ENCODE measurements around the gene SLC6A4. TPM values are rescaled to one million over a fixed set of nuclear protein-coding genes. Genes with fewer than 3 reads are reported as not detected.

SLC6A4 gene
- total and polyA plus RNA-seq, 7 experiments from 2014 or later: 0.05 to 0.10 (median 0.09) TPM; not detected in 4

DNA sequence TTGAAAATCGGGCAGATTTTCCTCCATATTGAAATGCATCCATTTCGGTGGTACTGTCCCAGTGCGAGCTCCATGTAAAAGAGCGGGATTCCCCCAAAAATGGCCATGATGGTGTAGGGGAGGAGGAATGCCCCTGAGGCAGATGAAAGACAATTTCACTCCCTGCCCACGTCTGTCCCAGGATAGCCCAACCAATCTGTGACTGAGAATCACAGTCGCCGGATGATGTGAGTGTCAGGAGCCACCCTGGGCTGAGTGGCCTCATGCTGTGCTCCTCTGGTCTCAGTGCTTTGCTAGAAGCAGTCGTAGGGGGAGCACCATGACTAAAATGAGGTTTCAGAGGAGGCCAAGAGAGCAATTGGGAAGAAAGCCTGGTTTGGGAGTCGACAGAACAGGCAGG lies 16.7 kb downstream of the SLC6A4 start:
- intact Hi-C loops (cut with micrococcal nuclease): no loop called here
- ChIA-PET CTCF (no interaction called here), POLR2A (no interaction called here)
- DNase-seq (no peak), ATAC-seq (no peak)
- H3K4me1 Mint-ChIP-seq: peaks cover 0 to 2% (median 0%) of the 10 kb centered on the region in 7 donors
- no peaks in the 10 kb centered on the region for H3K36me3 Mint-ChIP-seq
- no peak overlapping the region for H3K4me3 Mint-ChIP-seq
- no peaks in the 10 kb centered on the region for H3K36me3 ChIP-seq (ENCODE audit: control insufficient read depth in 2 of 3, insufficient read depth in 3 of 3, low read length in 3 of 3)
- no peaks in the 10 kb centered on the region for H3K4me1 ChIP-seq (ENCODE audit: control insufficient read depth in 2 of 2, insufficient read depth in 2 of 2, low read length in 2 of 2)
- H3K27ac ChIP-seq (ENCODE audit: low read depth, low read length): no peak overlapping the region
- H3K9me3 Mint-ChIP-seq: peaks cover 0 to 2% (median 0%) of the 10 kb centered on the region in 11 donors
- no peaks in the 10 kb centered on the region for H3K27me3 Mint-ChIP-seq
- H3K27ac Mint-ChIP-seq: no peak overlapping the region
- H3K9me3 ChIP-seq (ENCODE audit: control insufficient read depth in 2 of 3, low read length in 3 of 3): no peaks in the 10 kb centered on the region
- H3K27me3 ChIP-seq (ENCODE audit: control insufficient read depth in 2 of 2, insufficient read depth in 2 of 2, low read length in 2 of 2): no peaks in the 10 kb centered on the region
- H3K4me3 ChIP-seq (ENCODE audit: low read length): no peak overlapping the region

DNA sequence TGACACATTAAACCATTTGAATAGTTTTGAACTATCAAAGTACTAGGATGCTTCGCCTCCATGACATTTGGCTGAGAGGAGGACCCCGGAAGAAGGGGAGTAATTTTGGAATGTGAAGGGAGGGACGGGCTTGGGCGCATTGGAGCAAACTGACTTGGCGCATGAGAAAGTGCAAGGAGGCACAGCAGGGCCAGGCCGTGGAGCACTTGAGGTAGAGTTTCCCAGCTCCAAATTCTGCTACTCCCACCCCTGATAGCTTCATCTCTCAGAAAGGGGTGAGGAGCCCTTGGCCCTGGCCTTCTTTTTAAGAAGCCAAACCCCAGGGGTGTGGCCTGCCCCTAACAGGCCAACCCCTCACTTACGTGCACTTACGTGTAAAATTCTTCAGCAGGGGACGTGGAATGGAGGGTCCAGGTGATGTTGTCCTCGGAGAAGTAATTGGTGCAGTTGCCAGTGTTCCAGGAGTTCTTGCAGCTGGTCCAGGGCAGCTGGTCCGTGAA lies 17.7 kb downstream of the SLC6A4 start:
- H3K9me3 ChIP-seq (ENCODE audit: control insufficient read depth in 2 of 3, low read length in 3 of 3): no peaks in the 10 kb centered on the region
- intact Hi-C loops (cut with micrococcal nuclease): no loop called here
- no peaks in the 10 kb centered on the region for H3K27me3 ChIP-seq (ENCODE audit: control insufficient read depth in 2 of 2, insufficient read depth in 2 of 2, low read length in 2 of 2)
- DNase-seq: no peak
- H3K27me3 Mint-ChIP-seq: no peaks in the 10 kb centered on the region
- ChIA-PET POLR2A (interaction anchor here (0.5 kb wide), 1 partner anchor 113 kb away, joined by 7 read pairs; no protein-coding TSS in a partner anchor), CTCF (no interaction called here)
- H3K4me3 Mint-ChIP-seq: no peak overlapping the region
- H3K27ac ChIP-seq (ENCODE audit: low read depth, low read length): no peak overlapping the region
- no peak overlapping the region for H3K4me3 ChIP-seq (ENCODE audit: low read length)
- no peaks in the 10 kb centered on the region for H3K4me1 ChIP-seq (ENCODE audit: control insufficient read depth in 2 of 2, insufficient read depth in 2 of 2, low read length in 2 of 2)
- peaks cover 0 to 2% (median 0%) of the 10 kb centered on the region in 11 donors for H3K9me3 Mint-ChIP-seq
- no peaks in the 10 kb centered on the region for H3K36me3 Mint-ChIP-seq
- H3K36me3 ChIP-seq (ENCODE audit: control insufficient read depth in 2 of 3, insufficient read depth in 3 of 3, low read length in 3 of 3): no peaks in the 10 kb centered on the region
- H3K27ac Mint-ChIP-seq: no peak overlapping the region
- peaks cover 0 to 2% (median 0%) of the 10 kb centered on the region in 7 donors for H3K4me1 Mint-ChIP-seq
- ATAC-seq: no peak

DNA sequence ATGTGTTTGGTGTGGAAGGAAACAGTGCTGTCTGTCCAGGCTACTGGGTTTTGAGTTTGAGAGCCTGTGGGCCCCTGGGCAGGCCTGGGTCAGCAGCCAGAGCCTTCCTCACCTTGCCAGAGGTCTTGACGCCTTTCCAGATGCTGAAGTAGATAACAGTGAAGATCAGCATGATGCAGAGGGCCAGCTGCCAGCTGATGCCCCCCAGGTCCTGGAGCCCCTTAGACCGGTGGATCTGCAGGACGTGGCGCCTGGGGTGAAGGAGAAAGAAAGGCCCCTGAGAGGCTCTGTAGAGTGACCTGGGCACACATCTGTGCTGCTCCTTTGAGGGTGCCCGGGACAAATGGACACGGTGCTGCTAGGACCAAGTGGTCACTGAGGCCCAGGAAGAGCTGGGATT lies 18.4 kb downstream of the SLC6A4 start:
- Histone ChIP-seq H3K4me3 (ENCODE audit: low read length) (no peak overlapping the region), H3K4me1 (ENCODE audit: control insufficient read depth in 2 of 2, insufficient read depth in 2 of 2, low read length in 2 of 2) (no peaks in the 10 kb centered on the region), H3K27ac (ENCODE audit: low read depth, low read length) (no peak overlapping the region), H3K36me3 (ENCODE audit: control insufficient read depth in 2 of 3, insufficient read depth in 3 of 3, low read length in 3 of 3) (no peaks in the 10 kb centered on the region), H3K27me3 (ENCODE audit: control insufficient read depth in 2 of 2, insufficient read depth in 2 of 2, low read length in 2 of 2) (no peaks in the 10 kb centered on the region), H3K9me3 (ENCODE audit: control insufficient read depth in 2 of 3, low read length in 3 of 3) (no peaks in the 10 kb centered on the region)
- Mint-ChIP-seq H3K4me1 (peaks cover 0 to 2% (median 0%) of the 10 kb centered on the region in 7 donors), H3K36me3 (no peaks in the 10 kb centered on the region), H3K9me3 (peaks cover 0 to 2% (median 0%) of the 10 kb centered on the region in 11 donors), H3K27me3 (no peaks in the 10 kb centered on the region), H3K4me3 (no peak overlapping the region), H3K27ac (no peak overlapping the region)
- DNase-seq: no peak
- CTCF ChIA-PET: interaction anchor here (0.9 kb wide), 1 partner anchor 31 kb away, joined by 3 read pairs; no protein-coding TSS in a partner anchor
- POLR2A ChIA-PET: interaction anchor here (0.5 kb wide), 1 partner anchor 112 kb away, joined by 7 read pairs; no protein-coding TSS in a partner anchor
- intact Hi-C loops (cut with micrococcal nuclease): no loop called here
- ATAC-seq: no peak

DNA sequence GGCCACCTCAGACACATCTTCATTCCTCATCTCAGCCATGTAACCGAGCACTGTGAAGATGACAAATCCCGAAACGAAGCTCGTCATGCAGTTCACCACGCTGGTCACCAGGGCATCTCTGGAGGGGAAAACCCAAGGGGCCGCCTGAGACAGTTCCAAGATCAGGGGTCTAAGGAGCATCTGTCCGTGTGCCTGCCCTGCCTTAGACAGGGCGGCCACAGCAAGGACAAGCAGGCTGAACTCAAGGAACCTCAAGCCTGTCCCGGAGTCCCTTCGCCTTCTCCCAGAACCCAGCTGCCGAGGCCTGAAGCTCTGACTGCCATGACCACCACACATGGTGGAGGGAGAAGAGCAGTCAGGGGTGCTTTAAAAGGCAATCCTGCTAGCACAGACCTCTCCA lies 22.7 kb downstream of the SLC6A4 start:
- POLR2A ChIA-PET: no interaction called here
- Mint-ChIP-seq H3K27ac (no peak overlapping the region), H3K36me3 (no peaks in the 10 kb centered on the region), H3K4me1 (peaks cover 0 to 5% (median 0%) of the 10 kb centered on the region in 7 donors), H3K27me3 (peaks cover 0 to 12% (median 6%) of the 10 kb centered on the region in 5 donors), H3K4me3 (no peak overlapping the region), H3K9me3 (no peaks in the 10 kb centered on the region)
- H3K27ac ChIP-seq (ENCODE audit: low read depth, low read length): no peak overlapping the region
- H3K4me3 ChIP-seq (ENCODE audit: low read length): no peak overlapping the region
- H3K36me3 ChIP-seq (ENCODE audit: control insufficient read depth in 2 of 3, insufficient read depth in 3 of 3, low read length in 3 of 3): no peaks in the 10 kb centered on the region
- no peaks in the 10 kb centered on the region for H3K9me3 ChIP-seq (ENCODE audit: control insufficient read depth in 2 of 3, low read length in 3 of 3)
- DNase-seq: no peak
- intact Hi-C loops (cut with micrococcal nuclease): no loop called here
- no peak for ATAC-seq
- CTCF ChIA-PET: no interaction called here
- H3K27me3 ChIP-seq (ENCODE audit: control insufficient read depth in 2 of 2, insufficient read depth in 2 of 2, low read length in 2 of 2): no peaks in the 10 kb centered on the region
- H3K4me1 ChIP-seq (ENCODE audit: control insufficient read depth in 2 of 2, insufficient read depth in 2 of 2, low read length in 2 of 2): no peaks in the 10 kb centered on the region

DNA sequence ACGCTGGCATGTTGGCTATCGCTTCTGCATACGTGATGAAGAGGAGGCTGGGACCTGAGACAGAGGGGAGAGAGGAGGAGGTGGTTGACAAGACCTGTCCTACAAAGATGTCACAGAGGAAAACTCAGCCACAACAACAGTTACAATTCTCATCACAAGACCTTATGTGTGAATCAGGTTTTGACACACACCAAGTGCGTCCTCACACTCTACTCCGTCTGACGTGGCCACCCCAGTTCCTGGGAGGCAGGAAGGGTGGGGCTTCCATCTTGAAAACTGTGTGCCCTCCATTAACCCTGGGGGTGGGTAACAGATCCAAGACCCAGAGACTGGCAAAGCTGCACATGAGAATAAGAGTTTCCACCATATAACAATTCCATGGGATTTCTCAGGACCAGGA lies 24.1 kb downstream of the SLC6A4 start:
- Histone ChIP-seq H3K27me3 (ENCODE audit: control insufficient read depth in 2 of 2, insufficient read depth in 2 of 2, low read length in 2 of 2) (no peaks in the 10 kb centered on the region), H3K4me1 (ENCODE audit: control insufficient read depth in 2 of 2, insufficient read depth in 2 of 2, low read length in 2 of 2) (no peaks in the 10 kb centered on the region), H3K4me3 (ENCODE audit: low read length) (no peak overlapping the region), H3K27ac (ENCODE audit: low read depth, low read length) (no peak overlapping the region), H3K36me3 (ENCODE audit: control insufficient read depth in 2 of 3, insufficient read depth in 3 of 3, low read length in 3 of 3) (no peaks in the 10 kb centered on the region), H3K9me3 (ENCODE audit: control insufficient read depth in 2 of 3, low read length in 3 of 3) (no peaks in the 10 kb centered on the region)
- CTCF ChIA-PET: no interaction called here
- POLR2A ChIA-PET: no interaction called here
- Mint-ChIP-seq H3K9me3 (no peaks in the 10 kb centered on the region), H3K27ac (no peak overlapping the region), H3K4me3 (peak overlapping the region in 1 of 10 donors; percentile 25), H3K27me3 (peaks cover 0 to 22% (median 8%) of the 10 kb centered on the region in 5 donors), H3K36me3 (no peaks in the 10 kb centered on the region), H3K4me1 (peaks cover 0 to 5% (median 0%) of the 10 kb centered on the region in 7 donors)
- ATAC-seq (peak; percentile 29), DNase-seq (no peak)
- intact Hi-C loops (cut with micrococcal nuclease): no loop called here

DNA sequence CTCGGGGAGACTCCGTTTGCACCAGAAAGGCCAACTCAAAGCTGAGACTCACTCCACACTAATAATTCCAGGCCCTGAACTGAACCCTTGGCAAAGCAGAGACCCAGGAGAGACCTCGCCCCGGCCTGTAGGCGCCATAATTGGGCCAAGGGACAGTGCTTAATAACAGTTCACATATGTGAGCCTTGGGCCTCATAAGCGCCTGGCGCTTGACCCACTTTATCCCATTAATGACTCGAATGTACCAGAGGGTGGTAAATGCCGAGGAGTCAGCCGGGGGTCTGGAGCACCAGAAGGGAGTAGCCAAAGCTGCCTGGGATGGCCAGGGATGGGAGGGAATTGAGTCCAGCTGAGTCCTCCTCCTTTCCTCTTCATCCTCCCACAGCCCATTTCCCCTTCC lies 24.6 kb downstream of the SLC6A4 start:
- intact Hi-C loops (cut with micrococcal nuclease): no loop called here
- H3K4me3 Mint-ChIP-seq: peak overlapping the region in 1 of 10 donors; percentile 25
- ATAC-seq: no peak
- H3K27ac Mint-ChIP-seq: no peak overlapping the region
- no peak for DNase-seq
- H3K9me3 Mint-ChIP-seq: no peaks in the 10 kb centered on the region
- H3K36me3 ChIP-seq (ENCODE audit: control insufficient read depth in 2 of 3, insufficient read depth in 3 of 3, low read length in 3 of 3): no peaks in the 10 kb centered on the region
- H3K4me3 ChIP-seq (ENCODE audit: low read length): no peak overlapping the region
- H3K27me3 Mint-ChIP-seq: peaks cover 0 to 24% (median 8%) of the 10 kb centered on the region in 5 donors
- no peaks in the 10 kb centered on the region for H3K9me3 ChIP-seq (ENCODE audit: control insufficient read depth in 2 of 3, low read length in 3 of 3)
- H3K27me3 ChIP-seq (ENCODE audit: control insufficient read depth in 2 of 2, insufficient read depth in 2 of 2, low read length in 2 of 2): no peaks in the 10 kb centered on the region
- H3K27ac ChIP-seq (ENCODE audit: low read depth, low read length): no peak overlapping the region
- no peaks in the 10 kb centered on the region for H3K4me1 ChIP-seq (ENCODE audit: control insufficient read depth in 2 of 2, insufficient read depth in 2 of 2, low read length in 2 of 2)
- ChIA-PET CTCF (no interaction called here), POLR2A (no interaction called here)
- peaks cover 0 to 4% (median 0%) of the 10 kb centered on the region in 7 donors for H3K4me1 Mint-ChIP-seq
- H3K36me3 Mint-ChIP-seq: no peaks in the 10 kb centered on the region

DNA sequence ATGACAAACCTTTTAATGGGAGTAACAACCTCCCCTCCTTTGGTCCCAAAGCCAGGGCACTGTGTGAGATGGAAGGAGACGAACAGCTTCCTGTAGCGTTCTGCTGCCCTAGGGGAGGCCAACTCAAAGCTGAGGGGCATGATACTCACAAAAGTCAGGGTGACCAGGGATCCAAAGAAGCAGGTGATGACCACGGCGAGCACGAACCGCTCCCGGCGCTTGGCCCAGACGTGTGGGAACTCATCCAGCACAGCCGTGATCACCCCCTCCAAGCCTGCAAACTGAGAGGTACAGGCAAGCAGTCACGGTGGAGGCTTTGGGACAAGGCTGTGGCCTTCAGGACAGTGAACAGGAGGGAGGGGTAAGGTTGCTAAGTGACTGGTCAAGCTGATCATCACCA lies 25.1 kb downstream of the SLC6A4 start:
- CTCF ChIA-PET: no interaction called here
- no peaks in the 10 kb centered on the region for H3K36me3 ChIP-seq (ENCODE audit: control insufficient read depth in 2 of 3, insufficient read depth in 3 of 3, low read length in 3 of 3)
- H3K27me3 Mint-ChIP-seq: peaks cover 2 to 30% (median 8%) of the 10 kb centered on the region in 5 donors
- ATAC-seq (no peak), DNase-seq (no peak)
- intact Hi-C loops (cut with micrococcal nuclease): no loop called here
- no peak overlapping the region for H3K4me3 ChIP-seq (ENCODE audit: low read length)
- no peaks in the 10 kb centered on the region for H3K9me3 Mint-ChIP-seq
- H3K4me1 Mint-ChIP-seq: peaks cover 0 to 4% (median 0%) of the 10 kb centered on the region in 7 donors
- POLR2A ChIA-PET: interaction anchor here (0.6 kb wide), 1 partner anchor 23 kb away, joined by 3 read pairs; no protein-coding TSS in a partner anchor
- H3K4me1 ChIP-seq (ENCODE audit: control insufficient read depth in 2 of 2, insufficient read depth in 2 of 2, low read length in 2 of 2): no peaks in the 10 kb centered on the region
- H3K27me3 ChIP-seq (ENCODE audit: control insufficient read depth in 2 of 2, insufficient read depth in 2 of 2, low read length in 2 of 2): no peaks in the 10 kb centered on the region
- H3K4me3 Mint-ChIP-seq: no peak overlapping the region
- H3K27ac ChIP-seq (ENCODE audit: low read depth, low read length): no peak overlapping the region
- H3K27ac Mint-ChIP-seq: no peak overlapping the region
- H3K36me3 Mint-ChIP-seq: no peaks in the 10 kb centered on the region
- no peaks in the 10 kb centered on the region for H3K9me3 ChIP-seq (ENCODE audit: control insufficient read depth in 2 of 3, low read length in 3 of 3)

Data from naive thymus-derived CD4-positive, alpha-beta T cell (primary cell).